HepG2 (cell line): ENCODE data around the gene OPA3.

Experiments
- CBX5 ChIP-seq: sonication (generic); formaldehyde crosslinking; IDR thresholded peaks from 2 replicates; pipeline ENCODE4 v1.4.0; 2020; ENCODE audit warnings: missing genetic modification reagents, borderline replicate concordance
- CTCF ChIP-seq: sonication (generic); formaldehyde crosslinking; IDR thresholded peaks from 2 replicates; pipeline ENCODE4 v1.5.0; 2020; ENCODE audit warnings: mild to moderate bottlenecking, missing genetic modification reagents, moderate library complexity
- EZH2 ChIP-seq: conservative IDR thresholded peaks from 2 replicates; pipeline ENCODE4 v1.6.1; 2012; ENCODE audit warnings: mild to moderate bottlenecking, low read depth, low read length, moderate library complexity
- KDM5A ChIP-seq: fragments of 200-600 bp; sonication (generic); IDR thresholded peaks from 2 replicates; pipeline ENCODE4 v1.7.0; 2018; ENCODE audit warnings: antibody characterized with exemption, mild to moderate bottlenecking, low read length, borderline replicate concordance
- NFRKB ChIP-seq: fragments of 450-650 bp; IDR thresholded peaks from 2 replicates; pipeline ENCODE4 v1.6.1; 2017
- POLR2A ChIP-seq, 2 experiments: IDR thresholded peaks; 2 replicates each; pipeline ENCODE4 v1.6.1; 2011; ENCODE audit warnings: low read depth in 2 of 2, low read length in 2 of 2, mild to moderate bottlenecking in 1 of 2, moderate library complexity in 1 of 2; ENCODE audit not compliant: insufficient read depth in 1 of 2
- RAD21 ChIP-seq: fragments of 450-650 bp; formaldehyde crosslinking; IDR thresholded peaks from 2 replicates; pipeline ENCODE4 v1.5.0; 2020; ENCODE audit warnings: mild to moderate bottlenecking
- SPEN ChIP-seq: sonication (generic); formaldehyde crosslinking; IDR thresholded peaks from 2 replicates; pipeline ENCODE4 v1.5.1; 2020; ENCODE audit warnings: low read depth, mild to moderate bottlenecking, missing genetic modification reagents
- ZNF12 ChIP-seq: sonication (generic); formaldehyde crosslinking; IDR thresholded peaks from 2 replicates; pipeline ENCODE4 v1.5.0; 2020; ENCODE audit warnings: missing genetic modification reagents

DNA sequence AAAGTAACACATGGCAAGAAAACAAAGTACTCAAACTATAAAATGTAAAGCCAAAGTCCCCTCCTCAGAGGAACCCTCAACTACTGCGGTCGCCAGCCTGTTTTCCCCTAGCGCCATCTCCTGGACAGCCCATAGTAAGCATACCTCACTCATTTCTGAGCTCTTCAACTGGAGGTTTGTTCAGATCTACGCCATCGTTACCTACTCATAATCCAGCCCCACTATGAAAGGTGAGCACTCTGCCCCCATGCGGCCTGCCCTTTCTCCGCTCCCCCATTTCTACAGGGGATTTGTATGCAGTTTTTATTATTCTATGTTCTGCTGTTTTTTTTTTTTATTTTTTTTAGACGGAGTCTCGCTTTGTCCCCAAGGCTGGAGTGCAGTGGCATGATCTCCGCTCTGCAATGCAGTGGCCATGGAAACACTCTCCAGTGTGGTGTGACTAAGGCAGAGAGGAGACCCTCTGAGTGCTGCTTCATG, 26.2 kb downstream of the OPA3 start:
- TF ChIP-seq KDM5A (no peak), CBX5 (no peak), CTCF (CRISPR knock-in tag) (peak; percentile 80), EZH2 (no peak), ZNF12 (CRISPR knock-in tag) (no peak), RAD21 (CRISPR knock-in tag) (peak; percentile 81), NFRKB (no peak), POLR2A (IDR thresholded peaks at IDR 0.05; ENCODE audit: insufficient read depth in 1 of 2, low read depth in 2 of 2, low read length in 2 of 2) (no peak), SPEN (no peak)
